GM12878 (cell line): Measurements from ENCODE around the gene PTPN5. TPM values are rescaled to one million over a fixed set of nuclear protein-coding genes. Genes with fewer than 3 reads are reported as not detected.

ENCODE experiments used
- ATAC-seq: fragments of 200-7000 bp; cut with Tn5 transposase; 3 replicates; pipeline ENCODE4 v1.9.1; 2020; ENCODE audit warnings: mild to moderate bottlenecking, moderate library complexity
- BruUV-seq: library from RNA; stranded (reverse); fragments of 400-500 nt; replicated peaks from 2 replicates; lab custom pipeline; 2021; lab: Mats Ljungman, UMichigan
- CTCF ChIA-PET: fragments of 300-600 bp; sonication (Branson Sonifier 250); formaldehyde crosslinking; extraction: SDS; loops from one replicate; lab custom pipeline; 2021; ENCODE audit warnings: inconsistent platforms; lab: Yijun Ruan, JAX
- POLR2A ChIA-PET: fragments of 350-600 bp; formaldehyde crosslinking; extraction: SDS; loops from one replicate; lab custom pipeline; 2021; ENCODE audit warnings: inconsistent platforms; lab: Charles Lee
- RAD21 ChIA-PET: fragments of 300-600 bp; sonication (Branson Sonifier 250); formaldehyde crosslinking; loops from one replicate; lab custom pipeline; 2023; ENCODE audit warnings: antibody characterized with exemption; ENCODE audit not compliant: unreplicated experiment; lab: Charles Lee
- SMC1A ChIA-PET: fragments of 300-600 bp; sonication (Branson Sonifier 250); formaldehyde crosslinking; loops from one replicate; lab custom pipeline; 2023; ENCODE audit not compliant: unreplicated experiment, uncharacterized antibody; lab: Charles Lee
- DNase-seq: peaks from one replicate; pipeline ENCODE4 v3.0.0-alpha.2; 2011; ENCODE audit warnings: low read depth, low spot score
- FAIRE-seq: peaks from 3 replicates; lab custom pipeline; 2011; peaks lifted over from hg19 to GRCh38; lab: Jason Lieb, UNC
- H2AFZ ChIP-seq: 2 replicates; pipeline ENCODE4 v1.6.0; 2011; ENCODE audit warnings: low read depth, low read length, control low read depth; ENCODE audit not compliant: control insufficient read depth
- H3K27ac ChIP-seq: 2 replicates; pipeline ENCODE4 v1.5.1; 2011; ENCODE audit warnings: control low read depth; ENCODE audit not compliant: control insufficient read depth, insufficient read depth
- H3K27me3 ChIP-seq, 2 experiments: replicated peaks in 1 of 2; 2 replicates each; pipeline versions ENCODE4 v1.6.0 to v1.6.1; 2011; ENCODE audit warnings: low read length in 1 of 2; ENCODE audit not compliant: control insufficient read depth in 2 of 2, insufficient read depth in 2 of 2
- H3K36me3 ChIP-seq, 2 experiments: 2 replicates each; pipeline ENCODE4 v1.5.1; 2011; ENCODE audit warnings: low read length in 1 of 2; ENCODE audit not compliant: control insufficient read depth in 2 of 2, insufficient read depth in 2 of 2
- H3K4me1 ChIP-seq: 2 replicates; pipeline ENCODE4 v1.6.1; 2011; ENCODE audit warnings: mild to moderate bottlenecking, low read length, moderate library complexity, mixed read lengths; ENCODE audit not compliant: control insufficient read depth, insufficient read depth
- H3K4me2 ChIP-seq: 2 replicates; pipeline ENCODE4 v1.6.0; 2011; ENCODE audit warnings: control low read depth; ENCODE audit not compliant: control insufficient read depth, insufficient read depth
- H3K4me3 ChIP-seq: fragments of 200-600 bp; sonication (generic); 2 replicates; pipeline ENCODE4 v1.5.1; 2016
- H3K79me2 ChIP-seq: 2 replicates; pipeline ENCODE4 v1.6.0; 2011; ENCODE audit warnings: low read length; ENCODE audit not compliant: control insufficient read depth, insufficient read depth
- H3K9ac ChIP-seq: 2 replicates; pipeline ENCODE4 v1.8.0; 2011; ENCODE audit warnings: low read length, control low read depth, mixed read lengths; ENCODE audit not compliant: control insufficient read depth, insufficient read depth
- H3K9me3 ChIP-seq: replicated peaks from 3 replicates; pipeline ENCODE4 v1.5.1; 2011; ENCODE audit warnings: mild to moderate bottlenecking, low read length; ENCODE audit not compliant: control insufficient read depth, insufficient read depth
- H4K20me1 ChIP-seq: 2 replicates; pipeline ENCODE4 v1.6.0; 2011; ENCODE audit not compliant: control insufficient read depth, insufficient read depth
- ATF7 ChIP-seq: fragments of 450-650 bp; IDR thresholded peaks from 2 replicates; pipeline ENCODE4 v1.6.1; 2016; ENCODE audit warnings: low read depth, mild to moderate bottlenecking
- BCL3 ChIP-seq: IDR thresholded peaks from 2 replicates; pipeline ENCODE4 v1.6.1; 2011; ENCODE audit warnings: borderline replicate concordance, low read depth, mild to moderate bottlenecking, moderate library complexity, low read length; ENCODE audit not compliant: insufficient read depth, poor library complexity, severe bottlenecking
- CEBPB ChIP-seq, 2 experiments: fragments of 150-350 bp in 1 of 2; IDR thresholded peaks; 2 replicates each; pipeline ENCODE4 v1.6.1; 2012 to 2014; ENCODE audit warnings: low read depth in 2 of 2, low read length in 2 of 2, borderline replicate concordance in 1 of 2, inconsistent platforms in 1 of 2
- CHD1 ChIP-seq: IDR thresholded peaks from 2 replicates; pipeline ENCODE4 v1.6.1; 2012; ENCODE audit warnings: low read depth, low read length, improper control_type of control experiment
- EZH2 ChIP-seq: IDR thresholded peaks from 2 replicates; pipeline ENCODE4 v1.6.1; 2012; ENCODE audit warnings: low read depth, mild to moderate bottlenecking, control low read depth, inconsistent platforms, low read length, borderline replicate concordance; ENCODE audit not compliant: control insufficient read depth
- HDAC2 ChIP-seq: fragments of 200-600 bp; sonication (generic); IDR thresholded peaks from 2 replicates; pipeline ENCODE4 v1.6.1; 2017
- MEF2A ChIP-seq: IDR thresholded peaks from 2 replicates; pipeline ENCODE4 v1.6.1; 2011; ENCODE audit warnings: low read depth, mild to moderate bottlenecking, low read length, moderate library complexity; ENCODE audit not compliant: insufficient read depth
- MEF2B ChIP-seq: fragments of 450-650 bp; IDR thresholded peaks from 2 replicates; pipeline ENCODE4 v1.6.1; 2018; ENCODE audit warnings: mild to moderate bottlenecking, moderate library complexity; ENCODE audit not compliant: partially characterized antibody, poor library complexity, severe bottlenecking
- MTA2 ChIP-seq: fragments of 450-650 bp; IDR thresholded peaks from 2 replicates; pipeline ENCODE4 v1.6.1; 2016; ENCODE audit warnings: low read depth, mild to moderate bottlenecking, moderate library complexity
- MYC ChIP-seq: IDR thresholded peaks from 2 replicates; pipeline ENCODE4 v1.6.1; 2011; ENCODE audit warnings: mild to moderate bottlenecking, low read length, moderate library complexity, inconsistent platforms; ENCODE audit not compliant: insufficient read depth, insufficient replicate concordance, insufficient read length, severe bottlenecking
- RFX5 ChIP-seq: IDR thresholded peaks from 2 replicates; pipeline ENCODE4 v1.6.1; 2011; ENCODE audit warnings: low read depth, low read length, improper control_type of control experiment
- TCF3 ChIP-seq: IDR thresholded peaks from 2 replicates; pipeline ENCODE4 v1.6.1; 2012; ENCODE audit warnings: low read depth, mild to moderate bottlenecking, low read length, borderline replicate concordance; ENCODE audit not compliant: insufficient read depth
- YY1 ChIP-seq: IDR thresholded peaks from 2 replicates; pipeline ENCODE4 v1.6.1; 2011; ENCODE audit warnings: low read depth, mild to moderate bottlenecking, low read length
- WGBS: methylation state at CpG from one replicate; pipeline ENCODE4 v1.1.6; 2016; ENCODE audit warnings: low lambda C conversion rate; ENCODE audit not compliant: insufficient replicate concordance, insufficient coverage; ENCODE audit errors: missing lambda C conversion rate; 5-methylcytosine and 5-hydroxymethylcytosine counted together
- in situ Hi-C: fragments of 300-500 bp; cut with MboI; formaldehyde crosslinking; loops from 9 replicates; pipeline ENCODE4 v1.14.3; 2018; ENCODE audit warnings: mixed read lengths
- intact Hi-C: fragments of 100-400 bp; cut with micrococcal nuclease; formaldehyde crosslinking; loops from one replicate; pipeline ENCODE4 v1.14.2; 2022; ENCODE audit not compliant: unreplicated experiment
- polyA plus RNA-seq, 11 experiments: library from polyadenylated mRNA; depleted of rRNA in 4 of 11; unstranded in 6 of 11; stranded (reverse) in 5 of 11; fragments of >200 nt; fragmentation: Nextera tagmentation in 4 of 11; fragmentation: Illumina TruSeq in 1 of 11; extraction: Ambion mirVana in 4 of 11; extraction: Trizol in 1 of 11; gene quantifications; 1 replicate in 1 of 11; 2 replicates in 10 of 11; pipeline versions ENCODE4 v1.2.1 to v1.2.3, GENCODE V29; 2011 to 2016; ENCODE audit warnings: inconsistent platforms in 2 of 11, missing spikeins in 2 of 11, low read depth in 1 of 11
- total RNA-seq, 4 experiments: library from RNA; depleted of rRNA in 3 of 4; stranded (reverse); fragments of >200 nt in 3 of 4; fragmentation: Illumina TruSeq in 1 of 4; extraction: Trizol in 1 of 4; gene quantifications; 2 replicates each; pipeline versions ENCODE4 v1.2.1 to v1.2.3, GENCODE V29; 2013 to 2021
- TF ChIP-seq, protein P1 (sequence below): fragments of 450-650 bp; IDR thresholded peaks from 2 replicates; pipeline ENCODE4 v1.6.1; 2017; ENCODE audit warnings: mild to moderate bottlenecking, moderate library complexity
- TF ChIP-seq, protein P2 (sequence below): fragments of 450-650 bp; IDR thresholded peaks from 2 replicates; pipeline ENCODE4 v1.6.1; 2017; ENCODE audit warnings: low read depth, mild to moderate bottlenecking, moderate library complexity

The PTPN5 gene
- total and polyA plus RNA-seq, 10 of the 15 experiments (the other 5 are each of a cell fraction or from before 2014, with no cell fraction given) = 0.04 to 0.06 (median 0.05) TPM; not detected in 7

DNA sequence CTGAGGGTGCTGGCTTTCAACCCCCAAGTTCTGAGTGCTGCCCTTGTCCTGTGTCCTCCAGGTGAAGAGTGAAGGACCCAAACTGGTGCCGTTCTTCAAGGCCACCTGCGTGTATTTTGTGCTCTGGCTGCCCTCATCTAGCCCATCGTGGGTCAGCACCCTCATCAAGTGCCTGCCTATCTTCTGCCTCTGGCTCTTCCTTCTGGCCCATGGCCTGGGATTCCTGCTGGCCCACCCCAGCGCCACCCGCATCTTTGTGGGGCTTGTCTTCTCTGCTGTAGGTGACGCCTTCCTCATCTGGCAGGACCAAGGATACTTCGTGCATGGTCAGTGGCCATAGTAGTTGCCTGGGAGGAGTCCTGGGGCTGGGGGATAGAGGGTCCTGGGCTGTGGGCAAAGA, 90.7 kb downstream of the PTPN5 start:
- Histone ChIP-seq H3K36me3 (no peaks in the 10 kb centered on the region), H4K20me1 (no peaks in the 10 kb centered on the region), H3K4me1 (peaks cover 6% of the 10 kb centered on the region; the same call in 1 of the 2 replicates), H3K79me2 (no peaks in the 10 kb centered on the region), H3K9ac (no peak overlapping the region), H2AFZ (no peak overlapping the region), H3K9me3 (no peaks in the 10 kb centered on the region; the same call in 2 of the 3 replicates), H3K27ac (no peak overlapping the region), H3K4me3 (no peak overlapping the region), H3K27me3 (peaks cover 9 to 16% of the 10 kb centered on the region in 2 experiments), H3K4me2 (no peak overlapping the region)
- WGBS = 48% methylated on average over 7 of the region's 7 CpGs
- ATAC-seq (no peak), DNase-seq (no peak), FAIRE-seq (no peak)
- ChIA-PET SMC1A (no interaction called here), RAD21 (no interaction called here), POLR2A (no interaction called here), CTCF (interaction anchor here (1.4 kb wide), 2 partner anchors 21 to 27 kb away, joined by 3 to 5 read pairs; no protein-coding TSS in a partner anchor)
- intact Hi-C loops (no loop called here), in situ Hi-C loops (no loop called here)
- no TSS peak for BruUV-seq
- TF ChIP-seq MEF2A = no peak
- TF ChIP-seq, protein P1, sequence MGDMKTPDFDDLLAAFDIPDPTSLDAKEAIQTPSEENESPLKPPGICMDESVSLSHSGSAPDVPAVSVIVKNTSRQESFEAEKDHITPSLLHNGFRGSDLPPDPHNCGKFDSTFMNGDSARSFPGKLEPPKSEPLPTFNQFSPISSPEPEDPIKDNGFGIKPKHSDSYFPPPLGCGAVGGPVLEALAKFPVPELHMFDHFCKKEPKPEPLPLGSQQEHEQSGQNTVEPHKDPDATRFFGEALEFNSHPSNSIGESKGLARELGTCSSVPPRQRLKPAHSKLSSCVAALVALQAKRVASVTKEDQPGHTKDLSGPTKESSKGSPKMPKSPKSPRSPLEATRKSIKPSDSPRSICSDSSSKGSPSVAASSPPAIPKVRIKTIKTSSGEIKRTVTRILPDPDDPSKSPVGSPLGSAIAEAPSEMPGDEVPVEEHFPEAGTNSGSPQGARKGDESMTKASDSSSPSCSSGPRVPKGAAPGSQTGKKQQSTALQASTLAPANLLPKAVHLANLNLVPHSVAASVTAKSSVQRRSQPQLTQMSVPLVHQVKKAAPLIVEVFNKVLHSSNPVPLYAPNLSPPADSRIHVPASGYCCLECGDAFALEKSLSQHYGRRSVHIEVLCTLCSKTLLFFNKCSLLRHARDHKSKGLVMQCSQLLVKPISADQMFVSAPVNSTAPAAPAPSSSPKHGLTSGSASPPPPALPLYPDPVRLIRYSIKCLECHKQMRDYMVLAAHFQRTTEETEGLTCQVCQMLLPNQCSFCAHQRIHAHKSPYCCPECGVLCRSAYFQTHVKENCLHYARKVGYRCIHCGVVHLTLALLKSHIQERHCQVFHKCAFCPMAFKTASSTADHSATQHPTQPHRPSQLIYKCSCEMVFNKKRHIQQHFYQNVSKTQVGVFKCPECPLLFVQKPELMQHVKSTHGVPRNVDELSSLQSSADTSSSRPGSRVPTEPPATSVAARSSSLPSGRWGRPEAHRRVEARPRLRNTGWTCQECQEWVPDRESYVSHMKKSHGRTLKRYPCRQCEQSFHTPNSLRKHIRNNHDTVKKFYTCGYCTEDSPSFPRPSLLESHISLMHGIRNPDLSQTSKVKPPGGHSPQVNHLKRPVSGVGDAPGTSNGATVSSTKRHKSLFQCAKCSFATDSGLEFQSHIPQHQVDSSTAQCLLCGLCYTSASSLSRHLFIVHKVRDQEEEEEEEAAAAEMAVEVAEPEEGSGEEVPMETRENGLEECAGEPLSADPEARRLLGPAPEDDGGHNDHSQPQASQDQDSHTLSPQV = no peak
- TF ChIP-seq MEF2B = no peak
- no peak for TF ChIP-seq TCF3
- TF ChIP-seq RFX5 = no peak
- TF ChIP-seq ATF7 = no peak
- TF ChIP-seq, protein P2, sequence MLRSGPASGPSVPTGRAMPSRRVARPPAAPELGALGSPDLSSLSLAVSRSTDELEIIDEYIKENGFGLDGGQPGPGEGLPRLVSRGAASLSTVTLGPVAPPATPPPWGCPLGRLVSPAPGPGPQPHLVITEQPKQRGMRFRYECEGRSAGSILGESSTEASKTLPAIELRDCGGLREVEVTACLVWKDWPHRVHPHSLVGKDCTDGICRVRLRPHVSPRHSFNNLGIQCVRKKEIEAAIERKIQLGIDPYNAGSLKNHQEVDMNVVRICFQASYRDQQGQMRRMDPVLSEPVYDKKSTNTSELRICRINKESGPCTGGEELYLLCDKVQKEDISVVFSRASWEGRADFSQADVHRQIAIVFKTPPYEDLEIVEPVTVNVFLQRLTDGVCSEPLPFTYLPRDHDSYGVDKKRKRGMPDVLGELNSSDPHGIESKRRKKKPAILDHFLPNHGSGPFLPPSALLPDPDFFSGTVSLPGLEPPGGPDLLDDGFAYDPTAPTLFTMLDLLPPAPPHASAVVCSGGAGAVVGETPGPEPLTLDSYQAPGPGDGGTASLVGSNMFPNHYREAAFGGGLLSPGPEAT = no peak
- TF ChIP-seq MTA2 = no peak
- no peak for TF ChIP-seq CEBPB (IDR thresholded peaks at IDR 0.05; ENCODE audit: borderline replicate concordance in 1 of 2, low read depth in 2 of 2, low read length in 2 of 2)
- TF ChIP-seq MYC = no peak
- no peak for TF ChIP-seq HDAC2
- no peak for TF ChIP-seq YY1
- no peak for TF ChIP-seq CHD1
- no peak for TF ChIP-seq BCL3
- TF ChIP-seq EZH2 = no peak
